HCT116 (cell line): ENCODE results near the gene UNC5C. TPM values are rescaled to one million over a fixed set of nuclear protein-coding genes. Genes with fewer than 3 reads are reported as not detected.

Experiments
- ATAC-seq: fragments of 200-7000 bp; cut with Tn5 transposase; 2 replicates; pipeline ENCODE4 v1.9.1; 2020; ENCODE audit warnings: mild to moderate bottlenecking, moderate library complexity
- BruUV-seq: library from RNA; stranded (reverse); fragments of 400-500 nt; replicated peaks from 2 replicates; lab custom pipeline; 2021; lab: Mats Ljungman, UMichigan
- CTCF ChIA-PET: fragments of 300-600 bp; sonication (Branson Sonifier 250); formaldehyde crosslinking; loops from one replicate; lab custom pipeline; 2021; ENCODE audit warnings: antibody characterized with exemption; lab: Charles Lee
- POLR2A ChIA-PET: fragments of 300-600, 350-600 bp; sonication (Branson Sonifier 250); formaldehyde crosslinking; loops from one replicate; lab custom pipeline; 2021; ENCODE audit warnings: antibody characterized with exemption; lab: Charles Lee
- RAD21 ChIA-PET, 2 experiments: fragments of 300-600 bp; sonication (Branson Sonifier 250); formaldehyde crosslinking; loops; one replicate each; lab custom pipeline; 2023; ENCODE audit warnings: low total read pairs in 2 of 2; ENCODE audit not compliant: uncharacterized antibody in 2 of 2, unreplicated experiment in 2 of 2, low non-redundant PET in 1 of 2; lab: Charles Lee
- DNase-seq: peaks from one replicate; pipeline ENCODE4 v3.0.0-alpha.2; 2010; ENCODE audit warnings: low read depth, low spot score
- H2AFZ ChIP-seq: fragments of 200-600 bp; shearing (Covaris generic), sonication (generic); 2 replicates; pipeline ENCODE4 v1.6.1; 2017; ENCODE audit warnings: low read depth, mixed run types, mixed read lengths, antibody characterized with exemption, low read length; ENCODE audit not compliant: poor library complexity, severe bottlenecking
- H3K27ac ChIP-seq: 2 replicates; pipeline ENCODE4 v1.5.1; 2012; ENCODE audit warnings: low read depth, low read length
- H3K27me3 ChIP-seq: fragments of 200-600 bp; sonication (generic); 2 replicates; pipeline ENCODE4 v1.6.1; 2016; ENCODE audit warnings: mixed run types, low read length, mixed read lengths; ENCODE audit not compliant: insufficient read depth
- H3K36me3 ChIP-seq, 2 experiments: fragments of 200-500 bp in 1 of 2; fragments of 200-600 bp in 1 of 2; sonication (Bioruptor generic) in 1 of 2; sonication (generic) in 1 of 2; 2 replicates each; pipeline versions ENCODE4 v1.5.1 to v1.6.1; 2014 to 2016; ENCODE audit warnings: low read length in 2 of 2, inconsistent platforms in 1 of 2, mixed read lengths in 1 of 2, mixed run types in 1 of 2; ENCODE audit not compliant: insufficient read depth in 2 of 2, control insufficient read depth in 1 of 2
- H3K4me1 ChIP-seq, 2 experiments: fragments of 200-600 bp in 1 of 2; sonication (generic) in 1 of 2; 2 replicates each; pipeline versions ENCODE4 v1.5.1 to v1.6.1; 2012 to 2017; ENCODE audit warnings: low read length in 2 of 2, inconsistent platforms in 1 of 2, mild to moderate bottlenecking in 1 of 2, mixed read lengths in 1 of 2, mixed run types in 1 of 2, moderate library complexity in 1 of 2; ENCODE audit not compliant: insufficient read depth in 2 of 2, control insufficient read depth in 1 of 2
- H3K4me2 ChIP-seq: fragments of 200-600 bp; sonication (generic); 2 replicates; pipeline ENCODE4 v1.6.1; 2017; ENCODE audit warnings: mixed run types, low read length, mixed read lengths
- H3K4me3 ChIP-seq, 2 experiments: fragments of 200-600 bp in 1 of 2; sonication (generic) in 1 of 2; replicated peaks in 1 of 2; 2 replicates each; pipeline ENCODE4 v1.5.1; 2011 to 2016; ENCODE audit warnings: low read length in 2 of 2, control low read depth in 1 of 2, low read depth in 1 of 2, mild to moderate bottlenecking in 1 of 2, mixed read lengths in 1 of 2, mixed run types in 1 of 2
- H3K79me2 ChIP-seq: fragments of 200-600 bp; sonication (generic); 2 replicates; pipeline ENCODE4 v1.6.1; 2017; ENCODE audit warnings: mild to moderate bottlenecking, mixed run types, low read length, moderate library complexity, mixed read lengths; ENCODE audit not compliant: insufficient read depth
- H3K9ac ChIP-seq: fragments of 200-600 bp; sonication (generic); 2 replicates; pipeline ENCODE4 v1.6.1; 2016; ENCODE audit warnings: low read length, mixed read lengths
- H3K9me2 ChIP-seq: fragments of 200-600 bp; sonication (generic), shearing (Covaris generic); 2 replicates; pipeline ENCODE4 v1.6.1; 2017; ENCODE audit warnings: mixed run types, mild to moderate bottlenecking, moderate library complexity; ENCODE audit not compliant: insufficient read depth
- H3K9me3 ChIP-seq, 2 experiments: fragments of 200-500 bp in 1 of 2; fragments of 200-600 bp in 1 of 2; sonication (Bioruptor generic) in 1 of 2; sonication (generic) in 1 of 2; 2 replicates each; pipeline ENCODE4 v1.6.1; 2014 to 2017; ENCODE audit warnings: low read length in 2 of 2, mixed read lengths in 2 of 2, inconsistent platforms in 1 of 2, low read depth in 1 of 2, mild to moderate bottlenecking in 1 of 2, mixed run types in 1 of 2, moderate library complexity in 1 of 2; ENCODE audit not compliant: control insufficient read depth in 1 of 2, insufficient read depth in 1 of 2
- H4K20me1 ChIP-seq: fragments of 200-600 bp; sonication (generic), shearing (Covaris generic); 2 replicates; pipeline ENCODE4 v1.6.1; 2017; ENCODE audit warnings: mixed run types, mild to moderate bottlenecking, moderate library complexity; ENCODE audit not compliant: insufficient read depth
- ATF3 ChIP-seq: IDR thresholded peaks from 2 replicates; pipeline ENCODE4 v1.6.1; 2012
- CEBPB ChIP-seq: IDR thresholded peaks from 2 replicates; pipeline ENCODE4 v1.6.1; 2012; ENCODE audit warnings: low read depth
- CTCF ChIP-seq, 3 experiments: fragments of 200-600 bp in 1 of 3; sonication (generic) in 1 of 3; IDR thresholded peaks in 2 of 3; conservative IDR thresholded peaks in 1 of 3; 2 replicates each; pipeline ENCODE4 v1.5.1; 2012 to 2017; ENCODE audit warnings: low read depth in 2 of 3, low read length in 2 of 3, antibody characterized with exemption in 1 of 3, borderline replicate concordance in 1 of 3, control low read depth in 1 of 3, mild to moderate bottlenecking in 1 of 3, mixed read lengths in 1 of 3, mixed run types in 1 of 3, moderate library complexity in 1 of 3; ENCODE audit not compliant: insufficient read depth in 1 of 3
- ELF1 ChIP-seq: IDR thresholded peaks from 2 replicates; pipeline ENCODE4 v1.6.1; 2012; ENCODE audit warnings: low read depth, borderline replicate concordance
- EZH2 ChIP-seq: fragments of 200-600 bp; sonication (generic); IDR thresholded peaks from 2 replicates; pipeline ENCODE4 v1.6.1; 2017; ENCODE audit warnings: antibody characterized with exemption, mixed run types
- EZH2phosphoT487 ChIP-seq: fragments of 200-600 bp; IDR thresholded peaks from 2 replicates; pipeline ENCODE4 v1.6.1; 2018; ENCODE audit warnings: antibody characterized with exemption, borderline replicate concordance
- MAX ChIP-seq: IDR thresholded peaks from 2 replicates; pipeline ENCODE4 v1.6.1; 2012
- POLR2A ChIP-seq: IDR thresholded peaks from 2 replicates; pipeline ENCODE4 v1.7.0; 2011; ENCODE audit warnings: borderline replicate concordance; ENCODE audit not compliant: insufficient read depth, insufficient read length; ENCODE audit errors: extremely low read depth
- POLR2AphosphoS5 ChIP-seq: IDR thresholded peaks from 2 replicates; pipeline ENCODE4 v1.6.1; 2011; ENCODE audit warnings: mild to moderate bottlenecking, low read depth, low read length, moderate library complexity
- RAD21 ChIP-seq: IDR thresholded peaks from 2 replicates; pipeline ENCODE4 v1.6.1; 2012; ENCODE audit warnings: low read depth, mild to moderate bottlenecking
- REST ChIP-seq: IDR thresholded peaks from 2 replicates; pipeline ENCODE4 v1.6.1; 2012; ENCODE audit warnings: low read depth
- SIN3A ChIP-seq: IDR thresholded peaks from 2 replicates; pipeline ENCODE4 v1.6.1; 2012; ENCODE audit warnings: low read depth
- SP1 ChIP-seq: IDR thresholded peaks from 2 replicates; pipeline ENCODE4 v1.6.1; 2012; ENCODE audit warnings: low read depth
- SRF ChIP-seq: IDR thresholded peaks from 2 replicates; pipeline ENCODE4 v1.6.1; 2012; ENCODE audit warnings: low read depth
- YY1 ChIP-seq: IDR thresholded peaks from 2 replicates; pipeline ENCODE4 v1.6.1; 2011; ENCODE audit warnings: low read length, low read depth, moderate library complexity, mild to moderate bottlenecking; ENCODE audit not compliant: insufficient replicate concordance; ENCODE audit errors: extremely low read depth
- ZBTB33 ChIP-seq: IDR thresholded peaks from 2 replicates; pipeline ENCODE4 v1.6.1; 2011; ENCODE audit warnings: mild to moderate bottlenecking, low read length, moderate library complexity; ENCODE audit not compliant: insufficient replicate concordance; ENCODE audit errors: extremely low read depth
- ZFX ChIP-seq: fragments of 450-650 bp; IDR thresholded peaks from 2 replicates; pipeline ENCODE4 v1.6.1; 2017
- ZNF274 ChIP-seq: fragments of 200-500 bp; sonication (Bioruptor generic); IDR thresholded peaks from 2 replicates; pipeline ENCODE4 v1.6.1; 2014; ENCODE audit warnings: mild to moderate bottlenecking, low read depth, low read length, inconsistent platforms
- intact Hi-C: fragments of 100-400 bp; cut with micrococcal nuclease; formaldehyde crosslinking; loops from 2 replicates; pipeline ENCODE4 v1.10.0; 2022
- total RNA-seq: library from RNA; stranded (reverse); gene quantifications from one replicate; pipeline ENCODE4 v1.2.1, GENCODE V29; 2021; ENCODE audit not compliant: unreplicated experiment

The UNC5C gene
- total RNA-seq, 1 experiment from 2014 or later, result not detected

GRCh38 chr4:95537191-95537590 lies 11.6 kb downstream of the UNC5C start:
- CTCF ChIA-PET, result no interaction called here

More at GRCh38 chr4:95537191-95537590, 11.6 kb downstream of the UNC5C start:
- Histone ChIP-seq H3K4me2 (no peak overlapping the region), H3K79me2 (no peaks in the 10 kb centered on the region), H3K4me1 (no peaks in the 10 kb centered on the region), H3K4me3 (no peak overlapping the region), H3K9me2 (no peaks in the 10 kb centered on the region), H3K27ac (no peak overlapping the region), H3K36me3 (no peaks in the 10 kb centered on the region), H3K9ac (no peak overlapping the region), H2AFZ (no peak overlapping the region), H3K9me3 (no peaks in the 10 kb centered on the region), H4K20me1 (no peaks in the 10 kb centered on the region), H3K27me3 (no peaks in the 10 kb centered on the region)
- TF ChIP-seq ZNF274, result no peak
- no peak for TF ChIP-seq YY1
- no peak for TF ChIP-seq SIN3A
- no peak for TF ChIP-seq CEBPB
- no peak for TF ChIP-seq POLR2A
- TF ChIP-seq MAX, result no peak
- TF ChIP-seq RAD21, result no peak
- TF ChIP-seq SRF, result no peak
- TF ChIP-seq EZH2phosphoT487, result no peak
- TF ChIP-seq POLR2AphosphoS5, result no peak
- TF ChIP-seq ATF3, result no peak
- TF ChIP-seq CTCF (IDR thresholded peaks at IDR 0.05 in 2 of 3, conservative IDR thresholded peaks at IDR 0.05 in 1 of 3; ENCODE audit: borderline replicate concordance in 1 of 3, insufficient read depth in 1 of 3, low read depth in 2 of 3, low read length in 2 of 3), result no peak
- no peak for TF ChIP-seq ZFX
- no peak for TF ChIP-seq ELF1
- no peak for TF ChIP-seq REST
- no peak for TF ChIP-seq ZBTB33
- TF ChIP-seq EZH2, result no peak
- no peak for TF ChIP-seq SP1
- DNase-seq, result no peak
- intact Hi-C loops, result no loop called here
- RAD21 ChIA-PET, result no interaction called here
- POLR2A ChIA-PET, result no interaction called here
- no TSS peak for BruUV-seq
- no peak for ATAC-seq
